ENCODE measurements around the gene FMN2. TPM values are rescaled to one million over a fixed set of nuclear protein-coding genes. Genes with fewer than 3 reads are reported as not detected.

The FMN2 gene
- total RNA-seq, 1 experiment from 2014 or later: 0.59 TPM

- no CpG with 5 or more reads among the region's 9 CpGs for WGBS (ENCODE audit: extremely low coverage, insufficient read length, low lambda C conversion rate)
- Mint-ChIP-seq H3K4me1 (no peaks in the 10 kb centered on the region), H3K27me3 (ENCODE audit: low read depth) (no peaks in the 10 kb centered on the region), H3K4me3 (no peak overlapping the region), H3K27ac (no peak overlapping the region), H3K36me3 (ENCODE audit: insufficient read depth in 1 of 3, low read depth in 3 of 3) (no peaks in the 10 kb centered on the region), H3K9me3 (no peaks in the 10 kb centered on the region)
- Histone ChIP-seq H3K27me3 (ENCODE audit: insufficient read depth, low read length) (no peaks in the 10 kb centered on the region), H3K9ac (ENCODE audit: extremely low read depth, insufficient read length, low read length) (no peak overlapping the region), H4K8ac (replicated peaks; ENCODE audit: insufficient read length, low read depth, low read length) (no peak overlapping the region), H4K20me1 (ENCODE audit: control insufficient read depth, insufficient read depth, insufficient read length) (no peaks in the 10 kb centered on the region), H2BK20ac (ENCODE audit: low read depth, low read length, poor library complexity, severe bottlenecking) (no peak overlapping the region), H3K23ac (ENCODE audit: insufficient read length, low read depth, low read length) (no peak overlapping the region), H3K4me2 (ENCODE audit: insufficient read depth, insufficient read length, low read length) (no peak overlapping the region), H3K18ac (ENCODE audit: insufficient read length, low read depth, low read length) (no peak overlapping the region), H3T11ph (ENCODE audit: low read length) (no peak overlapping the region), H3K79me2 (ENCODE audit: insufficient read depth, low read length) (no peaks in the 10 kb centered on the region), H2AFZ (ENCODE audit: low read length) (no peak overlapping the region), H3K14ac (ENCODE audit: insufficient read depth, low read length) (no peak overlapping the region), H3K9me3 (ENCODE audit: control insufficient read depth, low read depth, low read length) (no peaks in the 10 kb centered on the region), H3K4me1 (ENCODE audit: insufficient read depth, low read length) (no peaks in the 10 kb centered on the region), H2BK12ac (ENCODE audit: insufficient read length, low read depth, low read length) (no peak overlapping the region), H2BK120ac (ENCODE audit: low read depth, low read length, poor library complexity, severe bottlenecking) (no peak overlapping the region), H2AK5ac (ENCODE audit: insufficient read length, low read length) (no peak overlapping the region), H3K79me1 (ENCODE audit: insufficient read depth, low read depth, low read length, poor library complexity, severe bottlenecking) (no peaks in the 10 kb centered on the region), H3K4ac (ENCODE audit: low read depth, low read length) (no peak overlapping the region), H2BK5ac (ENCODE audit: insufficient read length, low read length) (no peak overlapping the region), H3K27ac (ENCODE audit: insufficient read length, low read depth, low read length) (no peak overlapping the region), H3K23me2 (ENCODE audit: insufficient read length, low read depth, low read length, poor library complexity, severe bottlenecking) (no peaks in the 10 kb centered on the region), H3K56ac (ENCODE audit: insufficient read length, low read depth, low read length) (no peak overlapping the region), H4K5ac (ENCODE audit: insufficient read length, low read depth, low read length) (no peak overlapping the region), H4K91ac (ENCODE audit: insufficient read length, low read depth, low read length) (no peak overlapping the region), H2BK15ac (ENCODE audit: low read depth, low read length) (no peak overlapping the region)
- no peak for DNase-seq
- TF ChIP-seq, protein P1, sequence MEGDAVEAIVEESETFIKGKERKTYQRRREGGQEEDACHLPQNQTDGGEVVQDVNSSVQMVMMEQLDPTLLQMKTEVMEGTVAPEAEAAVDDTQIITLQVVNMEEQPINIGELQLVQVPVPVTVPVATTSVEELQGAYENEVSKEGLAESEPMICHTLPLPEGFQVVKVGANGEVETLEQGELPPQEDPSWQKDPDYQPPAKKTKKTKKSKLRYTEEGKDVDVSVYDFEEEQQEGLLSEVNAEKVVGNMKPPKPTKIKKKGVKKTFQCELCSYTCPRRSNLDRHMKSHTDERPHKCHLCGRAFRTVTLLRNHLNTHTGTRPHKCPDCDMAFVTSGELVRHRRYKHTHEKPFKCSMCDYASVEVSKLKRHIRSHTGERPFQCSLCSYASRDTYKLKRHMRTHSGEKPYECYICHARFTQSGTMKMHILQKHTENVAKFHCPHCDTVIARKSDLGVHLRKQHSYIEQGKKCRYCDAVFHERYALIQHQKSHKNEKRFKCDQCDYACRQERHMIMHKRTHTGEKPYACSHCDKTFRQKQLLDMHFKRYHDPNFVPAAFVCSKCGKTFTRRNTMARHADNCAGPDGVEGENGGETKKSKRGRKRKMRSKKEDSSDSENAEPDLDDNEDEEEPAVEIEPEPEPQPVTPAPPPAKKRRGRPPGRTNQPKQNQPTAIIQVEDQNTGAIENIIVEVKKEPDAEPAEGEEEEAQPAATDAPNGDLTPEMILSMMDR (conservative IDR thresholded peaks at IDR 0.05): no peak
Observed at GRCh38 chr1:240366636-240367035, 275.0 kb downstream of the FMN2 start.
